Head of caudate nucleus (tissue), 42 donors: ENCODE results near the gene DHRS13.
A peak's percentile ranks its signal among the peaks of the same experiment; 100 is the strongest.

ENCODE experiments used
- DNase-seq, 42 donors: peaks; one replicate each; pipeline versions ENCODE4 v3.0.0 to v3.0.0-alpha.2; 2020 to 2021; ENCODE audit warnings: mixed read lengths in 7 of 42
- intact Hi-C: fragments of 100-400 bp; cut with DNase I; formaldehyde crosslinking; loops from one replicate; pipeline ENCODE4 v1.15.0; 2022

DHRS13 gene

GRCh38 chr17:28902819-28903545 is at the start of gene DHRS13:
Gene DHRS13 (minus strand): TSS chr17:28903079. CDS start chr17:28902944, 135 bp downstream.
- peak in 41 of 42 donors; percentile 52 to 93 (median 85) for DNase-seq
- intact Hi-C loops = loop anchor here (5.0 to 10.0 kb wide), 2 partner anchors 44 to 178 kb away; partner anchors contain the start of genes NEK8 and TLCD1

GRCh38 chr17:28951991-28952975 is 49.4 kb upstream of the DHRS13 start:
- intact Hi-C loops = loop anchor here (5.0 kb wide), 1 partner anchor 225 kb away; the partner anchor contains the start of genes NEK8 and TLCD1
- peak; percentile 93 to 100 (median 99) for DNase-seq

- DNase-seq = peak; percentile 98 to 100 (median 99)
- intact Hi-C loops = loop anchor here (5.0 kb wide), 1 partner anchor 224 kb away; the partner anchor contains the start of genes NEK8 and TLCD1
These were observed 48.6 kb upstream of the DHRS13 start, which contains the start of gene PHF12 for GRCh38 chr17:28951428-28951990. Gene PHF12 (minus strand): TSS chr17:28951518. CDS start chr17:28950960, 558 bp downstream.

- peak in 2 of 42 donors; percentile 27 to 39 for DNase-seq
- intact Hi-C loops = loop anchor here (5.0 kb wide), 1 partner anchor 224 kb away; the partner anchor contains the start of genes NEK8 and TLCD1
These were observed 48.0 kb upstream of the DHRS13 start for GRCh38 chr17:28950752-28951427.

GRCh38 chr17:28950017-28950751 is 47.3 kb upstream of the DHRS13 start:
- intact Hi-C loops = loop anchor here (5.0 kb wide), 1 partner anchor 223 kb away; the partner anchor contains the start of genes NEK8 and TLCD1
- peak in 38 of 42 donors; percentile 28 to 72 (median 54) for DNase-seq

- intact Hi-C loops = loop anchor here (5.0 kb wide), 2 partner anchors 47 to 222 kb away; partner anchors contain the start of genes DHRS13, NEK8 and TLCD1
These were observed 46.5 kb upstream of the DHRS13 start for GRCh38 chr17:28949185-28950016.

GRCh38 chr17:28948873-28949184 is 46.0 kb upstream of the DHRS13 start:
- peak in 3 of 42 donors; percentile 17 to 51 (median 21) for DNase-seq
- intact Hi-C loops = loop anchor here (5.0 kb wide), 1 partner anchor 47 kb away; the partner anchor contains the start of gene DHRS13

More at GRCh38 chr17:28949185-28950016, 46.5 kb upstream of the DHRS13 start:
- DNase-seq = peak; percentile 36 to 86 (median 72)

- intact Hi-C loops = loop anchor here (5.0 kb wide), 1 partner anchor 46 kb away; the partner anchor contains the start of gene DHRS13
- no peak for DNase-seq
These were observed 45.5 kb upstream of the DHRS13 start for GRCh38 chr17:28948342-28948741.

- intact Hi-C loops = loop anchor here (5.0 kb wide), 1 partner anchor 45 kb away; the partner anchor contains the start of gene DHRS13
- no peak for DNase-seq
These were observed 44.8 kb upstream of the DHRS13 start for GRCh38 chr17:28947639-28948038.

GRCh38 chr17:28946239-28946638 is 43.4 kb upstream of the DHRS13 start:
- intact Hi-C loops = loop anchor here (5.0 kb wide), 1 partner anchor 44 kb away; the partner anchor contains the start of gene DHRS13
- no peak for DNase-seq

GRCh38 chr17:28944862-28945741 is 42.2 kb upstream of the DHRS13 start:
- intact Hi-C loops = loop anchor here (5.0 kb wide), 1 partner anchor 43 kb away; the partner anchor contains the start of gene DHRS13
- peak in 1 of 42 donors; percentile 6 for DNase-seq

- intact Hi-C loops = no loop called here
- no peak for DNase-seq
These were observed 41.5 kb upstream of the DHRS13 start for GRCh38 chr17:28944343-28944742.

GRCh38 chr17:28942925-28943324 is 40.0 kb upstream of the DHRS13 start:
- intact Hi-C loops = no loop called here

GRCh38 chr17:28941251-28941650 is 38.4 kb upstream of the DHRS13 start:
- DNase-seq = no peak
- intact Hi-C loops = no loop called here

More at GRCh38 chr17:28942925-28943324, 40.0 kb upstream of the DHRS13 start:
- no peak for DNase-seq

GRCh38 chr17:28940675-28941074 is 37.8 kb upstream of the DHRS13 start:
- peak in 6 of 42 donors; percentile 5 to 51 (median 26) for DNase-seq
- intact Hi-C loops = no loop called here
